ENCODE results near the gene SORCS1. TPM values are rescaled to one million over a fixed set of nuclear protein-coding genes. Genes with fewer than 3 reads are reported as not detected.

Gene SORCS1
- total RNA-seq, 1 experiment from 2014 or later = 1.7 TPM

GRCh38 chr10:106716381-106716780, 448.1 kb downstream of the SORCS1 start:
- Histone ChIP-seq H3K9ac (ENCODE audit: extremely low read depth, insufficient read length, low read length) (no peak overlapping the region), H3K23ac (ENCODE audit: insufficient read length, low read depth, low read length) (no peak overlapping the region), H3K23me2 (ENCODE audit: insufficient read length, low read depth, low read length, poor library complexity, severe bottlenecking) (no peaks in the 10 kb centered on the region), H3K79me1 (ENCODE audit: insufficient read depth, low read depth, low read length, poor library complexity, severe bottlenecking) (no peaks in the 10 kb centered on the region), H4K8ac (replicated peaks; ENCODE audit: insufficient read length, low read depth, low read length) (no peak overlapping the region), H2AK5ac (ENCODE audit: insufficient read length, low read length) (no peak overlapping the region), H4K5ac (ENCODE audit: insufficient read length, low read depth, low read length) (no peak overlapping the region), H3K4me2 (ENCODE audit: insufficient read depth, insufficient read length, low read length) (no peak overlapping the region), H3T11ph (ENCODE audit: low read length) (no peak overlapping the region), H3K79me2 (ENCODE audit: insufficient read depth, low read length) (no peaks in the 10 kb centered on the region), H3K18ac (ENCODE audit: insufficient read length, low read depth, low read length) (no peak overlapping the region), H2BK120ac (ENCODE audit: low read depth, low read length, poor library complexity, severe bottlenecking) (no peak overlapping the region), H2BK5ac (ENCODE audit: insufficient read length, low read length) (no peak overlapping the region), H2AFZ (ENCODE audit: low read length) (no peak overlapping the region), H2BK20ac (ENCODE audit: low read depth, low read length, poor library complexity, severe bottlenecking) (no peak overlapping the region), H3K27me3 (ENCODE audit: insufficient read depth, low read length) (no peaks in the 10 kb centered on the region), H3K56ac (ENCODE audit: insufficient read length, low read depth, low read length) (no peak overlapping the region), H3K14ac (ENCODE audit: insufficient read depth, low read length) (no peak overlapping the region), H3K4me1 (ENCODE audit: insufficient read depth, low read length) (0 out of 2 replicates have a peak, but pooled peaks cover 5% of the 10 kb centered on the region), H2BK15ac (ENCODE audit: low read depth, low read length) (no peak overlapping the region), H4K20me1 (ENCODE audit: control insufficient read depth, insufficient read depth, insufficient read length) (no peaks in the 10 kb centered on the region), H4K91ac (ENCODE audit: insufficient read length, low read depth, low read length) (no peak overlapping the region), H2BK12ac (ENCODE audit: insufficient read length, low read depth, low read length) (no peak overlapping the region), H3K27ac (ENCODE audit: insufficient read length, low read depth, low read length) (no peak overlapping the region), H3K4ac (ENCODE audit: low read depth, low read length) (no peak overlapping the region), H3K9me3 (ENCODE audit: control insufficient read depth, low read depth, low read length) (no peaks in the 10 kb centered on the region)
- no peak for TF ChIP-seq CTCF (conservative IDR thresholded peaks at IDR 0.05)
- peaks cover 5 to 7% of the 10 kb centered on the region in 2 experiments; a peak in 3 of 5 replicates for H3K9me3 Mint-ChIP-seq
- H3K36me3 Mint-ChIP-seq (ENCODE audit: insufficient read depth in 1 of 3, low read depth in 3 of 3) = peaks cover 1 to 12% (median 3%) of the 10 kb centered on the region in 3 experiments; a peak in 4 of 7 replicates
- no CpG with 5 or more reads among the region's 1 CpG for WGBS (ENCODE audit: extremely low coverage, insufficient read length, low lambda C conversion rate)
- no peak overlapping the region for H3K4me3 Mint-ChIP-seq
- H3K4me1 Mint-ChIP-seq = peaks cover 7 to 10% of the 10 kb centered on the region in 2 experiments
- no peak for DNase-seq
- no peaks in the 10 kb centered on the region for H3K27me3 Mint-ChIP-seq (ENCODE audit: low read depth)
- no peak overlapping the region for H3K27ac Mint-ChIP-seq

Measured in H9 (cell line).